NT2/D1 (cell line): ENCODE data around the gene RASSF1.

Experiments
- SUZ12 ChIP-seq: IDR thresholded peaks from 2 replicates; pipeline ENCODE4 v1.6.1; 2011; ENCODE audit not compliant: insufficient read length, insufficient read depth; ENCODE audit errors: extremely low read depth
- ZNF274 ChIP-seq: IDR thresholded peaks from 2 replicates; pipeline ENCODE4 v1.6.1; 2011; ENCODE audit warnings: mild to moderate bottlenecking, low read depth, low read length

GRCh38 chr3:50297896-50298725 is 42.5 kb downstream of the RASSF1 start:
- TF ChIP-seq ZNF274 (no peak), SUZ12 (no peak)
